Measurements from ENCODE around the gene PRDM13. TPM values are rescaled to one million over a fixed set of nuclear protein-coding genes. Genes with fewer than 3 reads are reported as not detected.

PRDM13 gene
- total RNA-seq, 4 donors from 2014 or later = 0.19 TPM; not detected in 3

DNA sequence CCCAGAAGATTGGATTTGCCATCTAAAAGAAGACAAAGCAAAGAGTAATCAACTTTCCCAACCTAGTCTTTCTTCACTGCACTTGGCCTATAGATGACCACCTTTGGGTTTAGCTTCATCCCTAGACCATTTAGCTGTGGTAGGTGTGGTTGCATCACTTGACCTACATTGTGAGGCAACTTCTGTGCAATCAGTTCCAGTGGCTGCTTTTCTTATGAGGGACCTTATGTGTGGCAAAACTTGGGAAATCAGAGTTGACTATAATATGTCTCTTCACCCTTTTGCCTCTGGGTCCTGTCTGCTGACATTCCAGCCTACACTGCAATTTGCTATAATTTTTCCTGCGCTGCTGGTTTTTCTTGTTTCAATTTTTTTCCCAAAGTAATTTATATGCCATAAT is 55.2 kb downstream of the PRDM13 start:
- 91 to 100% methylated on average over 1 of the region's 1 CpG for WGBS, 2 donors
- H3K4me1 ChIP-seq = no peaks in the 10 kb centered on the region
- no peaks in the 10 kb centered on the region for H3K36me3 ChIP-seq
- H3K27ac ChIP-seq = no peak overlapping the region
- DNase-seq = no peak
- no peaks in the 10 kb centered on the region for H3K27me3 ChIP-seq
- no peaks in the 10 kb centered on the region for H3K9me3 ChIP-seq
- H3K4me3 ChIP-seq = no peak overlapping the region
- intact Hi-C loops (cut with DNase I) = no loop called here
- TF ChIP-seq, protein P1, sequence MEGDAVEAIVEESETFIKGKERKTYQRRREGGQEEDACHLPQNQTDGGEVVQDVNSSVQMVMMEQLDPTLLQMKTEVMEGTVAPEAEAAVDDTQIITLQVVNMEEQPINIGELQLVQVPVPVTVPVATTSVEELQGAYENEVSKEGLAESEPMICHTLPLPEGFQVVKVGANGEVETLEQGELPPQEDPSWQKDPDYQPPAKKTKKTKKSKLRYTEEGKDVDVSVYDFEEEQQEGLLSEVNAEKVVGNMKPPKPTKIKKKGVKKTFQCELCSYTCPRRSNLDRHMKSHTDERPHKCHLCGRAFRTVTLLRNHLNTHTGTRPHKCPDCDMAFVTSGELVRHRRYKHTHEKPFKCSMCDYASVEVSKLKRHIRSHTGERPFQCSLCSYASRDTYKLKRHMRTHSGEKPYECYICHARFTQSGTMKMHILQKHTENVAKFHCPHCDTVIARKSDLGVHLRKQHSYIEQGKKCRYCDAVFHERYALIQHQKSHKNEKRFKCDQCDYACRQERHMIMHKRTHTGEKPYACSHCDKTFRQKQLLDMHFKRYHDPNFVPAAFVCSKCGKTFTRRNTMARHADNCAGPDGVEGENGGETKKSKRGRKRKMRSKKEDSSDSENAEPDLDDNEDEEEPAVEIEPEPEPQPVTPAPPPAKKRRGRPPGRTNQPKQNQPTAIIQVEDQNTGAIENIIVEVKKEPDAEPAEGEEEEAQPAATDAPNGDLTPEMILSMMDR (IDR thresholded peaks at IDR 0.05) = no peak
- no peak for TF ChIP-seq POLR2A (IDR thresholded peaks at IDR 0.05)

DNA sequence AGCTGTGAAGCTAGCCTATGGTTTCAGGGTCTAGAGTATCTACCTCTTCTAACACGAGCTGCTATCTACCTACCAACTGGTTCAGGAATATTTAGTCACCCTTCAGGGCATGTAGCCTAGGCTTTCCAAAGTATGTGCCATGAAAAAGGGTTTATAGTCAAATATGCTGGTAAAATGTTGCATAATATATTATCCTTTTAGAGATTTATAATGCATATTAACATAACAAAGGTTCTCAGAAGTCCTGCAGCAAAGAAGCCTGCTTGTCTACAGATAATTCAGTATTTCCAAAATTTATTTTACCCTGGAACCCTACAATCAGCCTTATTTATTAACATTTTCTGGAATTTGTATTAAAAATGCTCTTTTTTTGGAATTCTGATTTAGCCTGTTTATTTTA is 56.0 kb downstream of the PRDM13 start:
- no peaks in the 10 kb centered on the region for H3K9me3 ChIP-seq
- H3K27ac ChIP-seq = no peak overlapping the region
- H3K4me1 ChIP-seq = no peaks in the 10 kb centered on the region
- WGBS, 2 donors = 10 to 18% methylated on average over 1 of the region's 1 CpG
- H3K4me3 ChIP-seq = no peak overlapping the region
- no peaks in the 10 kb centered on the region for H3K27me3 ChIP-seq
- DNase-seq = no peak
- intact Hi-C loops (cut with DNase I) = no loop called here
- no peaks in the 10 kb centered on the region for H3K36me3 ChIP-seq
- no peak for TF ChIP-seq POLR2A (IDR thresholded peaks at IDR 0.05)
- TF ChIP-seq, protein P1 (IDR thresholded peaks at IDR 0.05) = no peak

Small RNA genes lying within 50 kb of the gene (small RNA-seq; reads per million reads assigned to genes)
- gene RF00019 = 0 reads per million in 4 donors

Other genes starting within 250 kb of the PRDM13 start
- gene COQ3, start 212.6 kb upstream of the PRDM13 start, total RNA-seq = 10 to 100 TPM in 2 of 4 donors, 1 to 10 TPM in 2; 5.7 to 11.5 (median 9.0) TPM
- 100 to 1,000 TPM in 1 of 4 donors, 10 to 100 TPM in 3; 24.3 to 118 (median 47.4) TPM for gene PNISR, start 181.5 kb upstream of the PRDM13 start, total RNA-seq
- gene USP45, start 91.4 kb upstream of the PRDM13 start, total RNA-seq = 10 to 100 TPM in 1 of 4 donors, 1 to 10 TPM in 3; 5.2 to 13.7 (median 8.2) TPM
- gene CCNC, start 38.2 kb upstream of the PRDM13 start, total RNA-seq = 10 to 100 TPM; 35.6 to 69.4 (median 67.1) TPM